Astrocyte of the spinal cord (primary cell): ENCODE data around the gene DTNB.
A peak's percentile ranks its signal among the peaks of the same experiment; 100 is the strongest.

Experiments
- DNase-seq: peaks from one replicate; pipeline ENCODE4 v3.0.0; 2011; ENCODE audit warnings: low read depth, low spot score
- H3K4me3 ChIP-seq: 2 replicates; pipeline ENCODE4 v1.5.1; 2011; ENCODE audit warnings: low read depth, mild to moderate bottlenecking, low read length, moderate library complexity
- in situ Hi-C: cut with HindIII; loops from 2 replicates; pipeline ENCODE4 v1.10.0; 2017; ENCODE audit warnings: low sequenced_read_pairs
- TF ChIP-seq, protein P1 (sequence below): IDR thresholded peaks from 2 replicates; pipeline ENCODE4 v1.5.1; 2012; ENCODE audit warnings: low read depth, mild to moderate bottlenecking, low read length, inconsistent platforms

Gene DTNB

DNA sequence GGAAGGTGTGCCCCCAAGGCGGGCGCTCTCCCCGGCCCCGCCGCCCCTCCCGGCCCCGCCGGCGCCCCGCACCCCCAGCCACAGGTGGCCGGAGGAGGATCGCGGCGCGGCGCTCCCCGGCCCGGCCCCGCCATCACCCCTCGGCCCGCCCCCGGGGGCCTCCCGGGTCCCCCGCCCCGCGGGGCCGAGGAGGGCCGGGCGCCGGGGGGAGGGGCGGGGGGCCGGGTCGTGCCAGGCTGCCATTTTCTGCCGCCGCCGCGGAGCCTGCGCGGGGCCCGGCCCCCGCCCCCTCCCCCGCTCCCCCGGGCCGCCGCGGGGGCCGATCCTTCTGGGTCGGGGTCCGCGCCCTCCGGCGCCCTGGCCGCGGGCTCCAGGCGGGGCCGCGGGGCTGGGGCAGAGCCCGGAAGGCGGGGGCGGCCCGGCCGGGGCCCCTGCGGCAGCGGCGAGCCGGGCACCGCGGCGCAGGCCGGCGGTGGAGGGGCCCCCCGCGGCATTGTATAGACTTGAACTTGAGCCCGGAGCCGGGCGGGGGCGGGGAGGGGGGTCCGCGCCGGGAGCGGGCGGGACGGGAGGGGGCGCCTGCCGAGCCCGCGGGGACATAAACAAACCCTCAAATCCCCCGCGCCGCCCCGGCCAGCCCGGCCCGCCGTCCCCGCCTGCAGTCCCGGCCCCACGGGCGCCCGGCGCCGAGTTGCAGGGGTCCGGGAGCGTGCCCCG is 332.2 kb downstream of the DTNB start:
- in situ Hi-C loops, result no loop called here
- H3K4me3 ChIP-seq, result peak overlapping the region; percentile 44
- TF ChIP-seq, protein P1, sequence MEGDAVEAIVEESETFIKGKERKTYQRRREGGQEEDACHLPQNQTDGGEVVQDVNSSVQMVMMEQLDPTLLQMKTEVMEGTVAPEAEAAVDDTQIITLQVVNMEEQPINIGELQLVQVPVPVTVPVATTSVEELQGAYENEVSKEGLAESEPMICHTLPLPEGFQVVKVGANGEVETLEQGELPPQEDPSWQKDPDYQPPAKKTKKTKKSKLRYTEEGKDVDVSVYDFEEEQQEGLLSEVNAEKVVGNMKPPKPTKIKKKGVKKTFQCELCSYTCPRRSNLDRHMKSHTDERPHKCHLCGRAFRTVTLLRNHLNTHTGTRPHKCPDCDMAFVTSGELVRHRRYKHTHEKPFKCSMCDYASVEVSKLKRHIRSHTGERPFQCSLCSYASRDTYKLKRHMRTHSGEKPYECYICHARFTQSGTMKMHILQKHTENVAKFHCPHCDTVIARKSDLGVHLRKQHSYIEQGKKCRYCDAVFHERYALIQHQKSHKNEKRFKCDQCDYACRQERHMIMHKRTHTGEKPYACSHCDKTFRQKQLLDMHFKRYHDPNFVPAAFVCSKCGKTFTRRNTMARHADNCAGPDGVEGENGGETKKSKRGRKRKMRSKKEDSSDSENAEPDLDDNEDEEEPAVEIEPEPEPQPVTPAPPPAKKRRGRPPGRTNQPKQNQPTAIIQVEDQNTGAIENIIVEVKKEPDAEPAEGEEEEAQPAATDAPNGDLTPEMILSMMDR, result no peak
- peak; percentile 15 for DNase-seq

DNA sequence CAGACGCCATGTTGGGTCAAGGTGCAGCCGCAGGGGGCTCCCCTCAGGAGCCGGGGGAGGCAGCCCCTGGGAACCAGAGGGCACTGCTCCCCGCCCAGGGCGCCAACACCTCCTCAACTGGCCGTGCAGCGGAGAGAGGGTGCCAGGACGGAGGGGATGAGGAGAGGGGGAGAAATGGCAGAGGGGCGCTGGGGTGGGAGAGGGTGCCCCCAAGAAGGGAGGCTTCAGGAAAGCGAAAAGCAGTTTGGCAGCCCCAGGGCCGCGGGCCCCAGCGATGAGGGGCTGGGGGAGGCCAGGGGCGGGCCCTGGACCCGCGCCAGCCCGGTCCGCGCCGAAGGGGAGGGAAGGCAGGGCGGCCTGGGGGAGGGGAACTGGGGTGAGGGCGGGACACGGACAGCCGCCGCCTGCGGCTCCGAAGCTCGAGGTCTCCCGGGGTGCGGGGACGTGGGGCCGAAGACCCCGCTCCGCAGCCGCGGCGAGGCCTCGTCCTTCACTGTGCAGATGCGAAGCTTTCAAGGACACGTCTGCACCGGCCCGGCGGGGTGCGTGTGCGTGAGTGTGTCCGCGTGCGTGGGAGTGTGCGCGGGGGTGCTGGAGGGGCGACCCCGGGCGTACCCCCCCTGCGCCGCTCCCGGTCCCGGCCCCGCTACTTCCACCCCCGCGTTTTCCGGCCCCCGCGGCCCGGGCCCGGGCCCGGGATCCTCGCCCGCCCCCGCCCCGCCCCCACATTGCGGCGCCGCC is 333.0 kb downstream of the DTNB start:
- peak overlapping the region; percentile 44 for H3K4me3 ChIP-seq
- no peak for DNase-seq
- TF ChIP-seq, protein P1, result no peak
- in situ Hi-C loops, result no loop called here

DNA sequence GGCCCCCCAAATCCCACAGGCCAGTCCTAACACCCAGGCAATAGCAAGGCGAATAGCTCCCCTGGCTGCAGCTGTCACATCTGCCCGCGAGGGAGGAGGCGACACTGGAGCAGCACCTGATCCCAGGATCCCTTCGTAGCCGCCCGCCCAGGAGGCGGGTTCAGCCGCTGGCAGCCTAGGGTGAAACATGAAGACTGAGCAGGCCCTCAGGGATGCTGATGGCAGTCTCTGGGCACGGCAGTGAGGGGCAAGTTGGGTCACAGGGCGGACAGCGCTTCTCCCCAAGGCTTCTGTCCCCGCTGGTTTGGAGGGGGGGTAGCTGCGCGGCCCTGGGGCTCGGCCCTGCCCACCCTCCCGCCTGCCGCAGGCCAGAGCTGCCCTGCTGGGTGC is 333.6 kb downstream of the DTNB start:
- DNase-seq, result no peak
- in situ Hi-C loops, result no loop called here
- H3K4me3 ChIP-seq, result peak overlapping the region; percentile 44
- TF ChIP-seq, protein P1, result no peak

DNA sequence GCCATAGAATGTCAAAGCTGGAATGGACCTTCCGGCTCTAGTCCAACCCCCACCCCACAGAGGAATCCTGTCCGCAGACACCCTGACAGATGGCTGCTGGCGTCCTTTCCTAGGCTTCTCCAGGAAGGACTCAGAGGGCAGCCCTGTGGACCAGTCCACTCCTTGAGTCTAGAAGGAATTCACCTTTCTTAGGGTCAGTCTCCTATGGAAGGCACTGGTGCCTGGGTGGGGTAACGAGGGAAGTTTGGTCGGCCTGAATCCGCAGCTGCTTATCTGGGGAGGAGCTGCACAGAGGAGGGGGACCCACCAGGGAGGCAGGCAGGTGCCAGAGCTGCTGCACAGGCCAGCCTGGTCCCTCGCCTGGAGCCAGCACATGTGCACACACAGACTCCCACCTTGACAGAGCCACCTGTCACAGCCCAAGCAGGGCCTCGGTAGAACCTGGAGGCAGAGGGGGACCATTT is 334.1 kb downstream of the DTNB start:
- DNase-seq, result no peak
- TF ChIP-seq, protein P1, result no peak
- H3K4me3 ChIP-seq, result no peak overlapping the region
- in situ Hi-C loops, result no loop called here

DNA sequence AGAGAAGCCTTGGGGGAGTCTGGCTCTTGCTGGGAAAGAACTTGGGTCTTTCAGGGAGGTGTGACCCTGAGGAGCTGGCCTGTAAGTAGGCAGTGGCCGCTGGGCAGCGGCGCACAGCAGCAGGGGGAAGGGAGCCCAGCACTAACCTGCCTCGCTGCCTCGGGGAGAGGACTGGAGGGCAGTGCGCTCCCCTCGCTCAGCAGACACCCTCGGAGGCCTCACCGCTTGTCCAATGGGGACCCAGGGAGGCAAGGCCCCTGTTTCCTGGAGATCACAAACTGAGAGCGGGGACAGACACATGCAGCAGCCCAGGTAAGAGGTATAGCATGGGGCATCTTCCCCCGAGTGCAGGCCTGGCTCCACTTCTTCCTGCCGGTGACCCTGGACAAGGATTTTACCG is 335.0 kb downstream of the DTNB start:
- DNase-seq, result no peak
- TF ChIP-seq, protein P1, result no peak
- H3K4me3 ChIP-seq, result no peak overlapping the region
- in situ Hi-C loops, result no loop called here

DNA sequence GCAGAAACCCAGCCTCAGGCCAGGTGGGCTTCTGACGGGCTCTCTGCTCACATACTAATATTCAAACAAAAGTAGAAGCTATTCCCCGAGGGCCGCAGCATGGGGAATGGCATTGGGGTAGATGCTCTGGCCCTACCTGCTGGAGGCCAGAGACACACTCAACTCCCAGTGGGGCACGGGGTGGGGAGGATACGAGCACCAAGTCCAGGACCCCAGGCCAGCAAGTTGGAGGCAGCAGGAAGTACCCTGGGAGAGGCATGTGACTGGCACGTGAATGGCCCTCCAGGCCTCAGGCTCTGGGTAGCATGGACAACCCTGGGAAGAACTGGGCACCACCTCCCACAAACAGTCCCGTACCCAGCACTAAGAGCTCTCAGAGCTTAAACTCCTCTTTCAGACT is 335.5 kb downstream of the DTNB start:
- in situ Hi-C loops, result no loop called here
- DNase-seq, result no peak

More for the DNA sequence above, 335.5 kb downstream of the DTNB start:
- TF ChIP-seq, protein P1, result no peak
- H3K4me3 ChIP-seq, result no peak overlapping the region
